Tibial nerve (tissue), 4 donors: ENCODE measurements around the gene AGXT2. TPM values are rescaled to one million over a fixed set of nuclear protein-coding genes. Genes with fewer than 3 reads are reported as not detected.

ENCODE experiments used
- DNase-seq, 2 donors: peaks; one replicate each; pipeline ENCODE4 v3.0.0-alpha.2; 2019; ENCODE audit warnings: low spot score in 2 of 2
- H3K27ac ChIP-seq, 4 donors: fragments of 200-600 bp; sonication (generic) in 3 of 4; one replicate each; pipeline ENCODE4 v1.5.1; 2017 to 2019; ENCODE audit warnings: mild to moderate bottlenecking in 1 of 4
- H3K27me3 ChIP-seq, 2 donors: fragments of 200-600 bp; sonication (generic) in 1 of 2; one replicate each; pipeline versions ENCODE4 v1.5.1 to v1.6.0; 2017 to 2019
- H3K36me3 ChIP-seq, 3 donors: fragments of 200-600 bp; sonication (generic); one replicate each; pipeline ENCODE4 v1.5.1; 2018 to 2019
- H3K4me1 ChIP-seq, 4 donors: fragments of 200-600 bp; sonication (generic) in 3 of 4; one replicate each; pipeline ENCODE4 v1.5.1; 2017 to 2019
- H3K4me3 ChIP-seq, 4 donors: fragments of 200-600 bp; sonication (generic) in 3 of 4; one replicate each; pipeline ENCODE4 v1.5.1; 2017 to 2019; ENCODE audit warnings: mild to moderate bottlenecking in 1 of 4, moderate library complexity in 1 of 4
- H3K9me3 ChIP-seq, 4 donors: fragments of 200-600 bp; sonication (generic) in 3 of 4; one replicate each; pipeline ENCODE4 v1.5.1; 2017 to 2019
- EP300 ChIP-seq, 2 donors: sonication (generic); formaldehyde crosslinking; IDR thresholded peaks; one replicate each; pipeline ENCODE4 v1.6.1; 2017; ENCODE audit warnings: antibody characterized with exemption in 2 of 2, mild to moderate bottlenecking in 1 of 2
- POLR2A ChIP-seq, 2 donors: fragments of 450-650 bp; IDR thresholded peaks; one replicate each; pipeline ENCODE4 v1.6.1; 2017; ENCODE audit warnings: antibody characterized with exemption in 2 of 2, mild to moderate bottlenecking in 2 of 2, moderate library complexity in 2 of 2
- WGBS, 2 donors: methylation state at CpG; one replicate each; pipeline ENCODE4 v1.1.5; 2018; 5-methylcytosine and 5-hydroxymethylcytosine counted together
- total RNA-seq, 4 donors: library from RNA; depleted of rRNA; stranded (reverse); fragments of >200 nt; gene quantifications; one replicate each; pipeline ENCODE4 v1.1.0, GENCODE V29; 2016
- TF ChIP-seq, protein P1 (sequence below), 5 experiments: fragments of 200-600 bp in 3 of 5; fragments of 450-650 bp in 2 of 5; sonication (generic) in 3 of 5; IDR thresholded peaks; one replicate each; pipeline ENCODE4 v1.5.1; 2016 to 2019; ENCODE audit warnings: antibody characterized with exemption in 5 of 5, mild to moderate bottlenecking in 3 of 5, moderate library complexity in 2 of 5

AGXT2 gene
- total RNA-seq, 4 donors from 2014 or later, result not detected

DNA sequence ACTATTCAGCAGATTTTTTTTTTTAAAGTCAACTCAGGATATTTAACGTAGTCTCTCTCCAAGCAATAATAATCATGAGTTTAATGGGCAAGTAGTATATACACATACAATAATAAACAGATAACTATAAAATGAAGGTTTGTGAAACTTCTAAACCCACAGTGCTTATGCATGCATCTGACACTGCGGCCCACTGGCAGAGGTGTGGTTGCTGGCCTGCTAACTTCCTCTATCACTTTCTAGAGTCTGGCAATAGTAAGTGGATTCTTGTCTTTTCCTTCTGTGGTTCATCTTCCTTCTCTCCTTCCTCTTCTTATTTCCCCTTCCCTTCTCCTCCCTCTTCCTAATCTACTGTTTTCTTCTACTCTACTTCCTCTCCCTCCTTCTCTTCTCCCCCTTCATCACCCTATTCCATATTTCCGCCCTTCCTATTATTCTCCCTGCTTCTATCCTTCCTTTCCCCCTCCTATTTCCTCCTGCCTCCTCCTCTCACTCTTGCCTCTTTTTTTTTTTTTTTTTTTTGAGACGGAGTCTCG lies 18.6 kb upstream of the AGXT2 start:
- WGBS, 2 donors, result 90 to 93% methylated on average over 5 of the region's 5 CpGs
- Histone ChIP-seq H3K4me1 (peaks cover 0 to 16% (median 0%) of the 10 kb centered on the region in 4 donors), H3K27ac (no peak overlapping the region), H3K9me3 (no peaks in the 10 kb centered on the region), H3K36me3 (no peaks in the 10 kb centered on the region), H3K4me3 (no peak overlapping the region), H3K27me3 (no peaks in the 10 kb centered on the region)
- TF ChIP-seq, protein P1, sequence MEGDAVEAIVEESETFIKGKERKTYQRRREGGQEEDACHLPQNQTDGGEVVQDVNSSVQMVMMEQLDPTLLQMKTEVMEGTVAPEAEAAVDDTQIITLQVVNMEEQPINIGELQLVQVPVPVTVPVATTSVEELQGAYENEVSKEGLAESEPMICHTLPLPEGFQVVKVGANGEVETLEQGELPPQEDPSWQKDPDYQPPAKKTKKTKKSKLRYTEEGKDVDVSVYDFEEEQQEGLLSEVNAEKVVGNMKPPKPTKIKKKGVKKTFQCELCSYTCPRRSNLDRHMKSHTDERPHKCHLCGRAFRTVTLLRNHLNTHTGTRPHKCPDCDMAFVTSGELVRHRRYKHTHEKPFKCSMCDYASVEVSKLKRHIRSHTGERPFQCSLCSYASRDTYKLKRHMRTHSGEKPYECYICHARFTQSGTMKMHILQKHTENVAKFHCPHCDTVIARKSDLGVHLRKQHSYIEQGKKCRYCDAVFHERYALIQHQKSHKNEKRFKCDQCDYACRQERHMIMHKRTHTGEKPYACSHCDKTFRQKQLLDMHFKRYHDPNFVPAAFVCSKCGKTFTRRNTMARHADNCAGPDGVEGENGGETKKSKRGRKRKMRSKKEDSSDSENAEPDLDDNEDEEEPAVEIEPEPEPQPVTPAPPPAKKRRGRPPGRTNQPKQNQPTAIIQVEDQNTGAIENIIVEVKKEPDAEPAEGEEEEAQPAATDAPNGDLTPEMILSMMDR (IDR thresholded peaks at IDR 0.05), result no peak
- TF ChIP-seq EP300 (IDR thresholded peaks at IDR 0.05), result no peak
- TF ChIP-seq POLR2A (IDR thresholded peaks at IDR 0.05), result no peak
- DNase-seq, result no peak

- Histone ChIP-seq H3K27me3 (no peaks in the 10 kb centered on the region), H3K9me3 (no peaks in the 10 kb centered on the region), H3K36me3 (no peaks in the 10 kb centered on the region), H3K4me3 (no peak overlapping the region), H3K4me1 (peaks cover 0 to 16% (median 0%) of the 10 kb centered on the region in 4 donors), H3K27ac (no peak overlapping the region)
- TF ChIP-seq EP300 (IDR thresholded peaks at IDR 0.05), result peak in 1 of 2 donors; percentile 41
- TF ChIP-seq, protein P1 (IDR thresholded peaks at IDR 0.05), result no peak
- DNase-seq, result no peak
- 71 to 80% methylated on average over 4 of the region's 4 CpGs for WGBS, 2 donors
Observed at GRCh38 chr5:35063414-35063813, 15.7 kb upstream of the AGXT2 start.

GRCh38 chr5:35061211-35061770 lies 13.5 kb upstream of the AGXT2 start:
- peaks cover 0 to 16% (median 0%) of the 10 kb centered on the region in 4 donors for H3K4me1 ChIP-seq
- H3K27me3 ChIP-seq, result no peaks in the 10 kb centered on the region
- 78 to 81% methylated on average over 2 of the region's 2 CpGs for WGBS, 2 donors
- no peak overlapping the region for H3K4me3 ChIP-seq
- no peaks in the 10 kb centered on the region for H3K9me3 ChIP-seq
- peak in 1 of 2 donors; percentile 36 for DNase-seq
- no peaks in the 10 kb centered on the region for H3K36me3 ChIP-seq
- no peak overlapping the region for H3K27ac ChIP-seq
- TF ChIP-seq, protein P1 (IDR thresholded peaks at IDR 0.05), result no peak
- TF ChIP-seq POLR2A (IDR thresholded peaks at IDR 0.05) (no peak), EP300 (IDR thresholded peaks at IDR 0.05) (peak in 1 of 2 donors; percentile 43)

DNA sequence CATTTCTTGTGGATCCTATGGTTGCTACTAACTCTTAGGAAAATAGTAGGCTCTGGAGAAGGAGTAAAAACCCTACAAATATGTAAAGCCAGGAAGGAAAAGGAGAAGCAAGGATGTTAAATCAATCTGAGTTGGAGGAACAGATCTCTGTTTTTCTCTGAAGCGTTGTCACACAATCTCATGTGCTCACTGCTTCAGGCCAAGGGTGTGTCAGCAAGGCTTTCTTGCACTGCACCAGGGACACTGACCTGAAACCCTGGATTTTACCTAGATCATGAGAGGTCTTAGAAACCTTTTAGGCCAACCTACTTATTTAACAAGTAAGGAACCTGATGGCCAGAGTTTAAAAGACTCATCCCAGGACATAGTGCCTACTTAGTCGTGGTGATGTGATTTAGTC lies 12.5 kb upstream of the AGXT2 start:
- Histone ChIP-seq H3K27me3 (no peaks in the 10 kb centered on the region), H3K36me3 (no peaks in the 10 kb centered on the region), H3K9me3 (no peaks in the 10 kb centered on the region), H3K27ac (no peak overlapping the region), H3K4me3 (no peak overlapping the region), H3K4me1 (peaks cover 0 to 16% (median 0%) of the 10 kb centered on the region in 4 donors)
- WGBS, 2 donors, result 66 to 85% methylated on average over 2 of the region's 2 CpGs
- no peak for DNase-seq
- TF ChIP-seq POLR2A (IDR thresholded peaks at IDR 0.05), result no peak
- TF ChIP-seq, protein P1 (IDR thresholded peaks at IDR 0.05), result no peak
- TF ChIP-seq EP300 (IDR thresholded peaks at IDR 0.05), result no peak

GRCh38 chr5:35059251-35059650 lies 11.5 kb upstream of the AGXT2 start:
- Histone ChIP-seq H3K36me3 (no peaks in the 10 kb centered on the region), H3K4me3 (no peak overlapping the region), H3K27ac (no peak overlapping the region), H3K4me1 (peaks cover 0 to 16% (median 0%) of the 10 kb centered on the region in 4 donors), H3K9me3 (no peaks in the 10 kb centered on the region), H3K27me3 (no peaks in the 10 kb centered on the region)
- no peak for DNase-seq
- TF ChIP-seq, protein P1 (IDR thresholded peaks at IDR 0.05), result no peak
- TF ChIP-seq POLR2A (IDR thresholded peaks at IDR 0.05), result no peak
- TF ChIP-seq EP300 (IDR thresholded peaks at IDR 0.05), result no peak
